HG02623 (cell line): Measurements from ENCODE around the gene DHX30.

Source experiments
- ATAC-seq: cut with Tn5 transposase; IDR thresholded peaks from one replicate; pipeline ENCODE4 v1.9.1; 2021; ENCODE audit warnings: moderate library complexity; ENCODE audit not compliant: unreplicated experiment

Gene DHX30

DNA sequence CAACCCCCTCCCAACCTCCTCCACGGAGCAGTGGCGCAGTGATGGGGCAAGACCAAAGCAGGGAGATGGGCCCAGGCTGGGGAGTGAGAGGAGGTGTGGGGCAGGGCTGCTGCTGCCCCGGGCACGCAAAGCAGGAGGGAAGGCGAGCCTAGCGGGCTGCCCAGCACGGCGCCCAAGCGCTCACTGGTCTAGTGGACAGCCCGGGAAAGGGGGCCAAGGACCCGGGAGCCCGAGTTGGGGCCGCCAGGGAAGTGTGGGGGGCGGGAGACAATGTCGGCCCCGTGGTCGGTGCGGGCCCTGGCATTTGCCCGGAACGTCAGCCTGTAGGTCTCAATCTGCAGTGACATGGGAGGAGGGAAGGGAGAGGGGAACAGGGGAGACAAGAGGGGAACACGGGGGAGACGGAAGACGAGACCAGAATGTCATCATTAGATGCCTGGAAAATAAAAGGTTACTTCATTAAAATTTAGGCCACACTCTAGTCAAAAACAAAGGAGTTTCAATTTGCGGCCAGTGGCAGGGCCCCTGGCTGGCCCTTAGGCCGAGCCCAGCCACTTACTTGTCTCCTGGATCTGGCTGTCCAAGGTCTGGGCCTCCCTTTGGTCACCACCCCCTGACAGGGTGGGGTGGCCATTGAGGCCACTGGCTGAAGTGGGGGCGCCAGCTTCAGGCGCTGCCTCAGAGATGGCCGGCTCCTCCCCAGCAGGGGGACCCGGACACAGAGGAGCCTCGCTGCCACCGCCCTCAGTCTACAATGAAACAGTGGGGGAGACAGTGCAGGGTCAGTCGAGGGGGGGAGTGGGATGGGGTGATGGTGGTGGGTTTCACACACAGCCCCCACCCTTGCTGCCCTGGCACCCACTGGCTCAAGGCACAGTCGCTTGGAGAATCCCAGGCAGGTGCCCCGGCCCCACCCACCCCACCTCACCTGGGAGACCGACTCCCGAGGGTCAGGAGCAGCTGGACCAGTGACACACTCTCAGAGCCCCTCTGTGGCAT, 50.0 kb downstream of the DHX30 start:
- ATAC-seq: no peak

DNA sequence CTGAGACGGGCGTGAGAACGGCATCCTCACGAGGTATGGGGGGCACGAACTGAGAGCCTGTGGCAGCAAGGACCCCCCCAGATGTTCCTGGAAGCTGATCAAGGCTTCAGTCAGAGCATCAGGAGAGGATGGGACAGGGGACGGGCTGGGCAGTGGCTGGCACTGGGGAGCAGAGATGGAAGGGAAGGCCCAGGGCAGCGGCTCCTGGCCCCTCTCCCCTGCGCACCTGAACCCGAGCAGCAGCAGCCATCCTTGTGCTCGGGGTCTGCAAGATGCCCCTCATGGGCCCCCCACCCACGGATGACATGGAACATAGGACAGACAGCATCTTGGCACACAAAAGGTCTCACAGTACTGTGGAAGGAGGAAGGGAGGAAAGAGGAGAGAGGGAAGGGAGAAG, 51.3 kb downstream of the DHX30 start:
- no peak for ATAC-seq

DNA sequence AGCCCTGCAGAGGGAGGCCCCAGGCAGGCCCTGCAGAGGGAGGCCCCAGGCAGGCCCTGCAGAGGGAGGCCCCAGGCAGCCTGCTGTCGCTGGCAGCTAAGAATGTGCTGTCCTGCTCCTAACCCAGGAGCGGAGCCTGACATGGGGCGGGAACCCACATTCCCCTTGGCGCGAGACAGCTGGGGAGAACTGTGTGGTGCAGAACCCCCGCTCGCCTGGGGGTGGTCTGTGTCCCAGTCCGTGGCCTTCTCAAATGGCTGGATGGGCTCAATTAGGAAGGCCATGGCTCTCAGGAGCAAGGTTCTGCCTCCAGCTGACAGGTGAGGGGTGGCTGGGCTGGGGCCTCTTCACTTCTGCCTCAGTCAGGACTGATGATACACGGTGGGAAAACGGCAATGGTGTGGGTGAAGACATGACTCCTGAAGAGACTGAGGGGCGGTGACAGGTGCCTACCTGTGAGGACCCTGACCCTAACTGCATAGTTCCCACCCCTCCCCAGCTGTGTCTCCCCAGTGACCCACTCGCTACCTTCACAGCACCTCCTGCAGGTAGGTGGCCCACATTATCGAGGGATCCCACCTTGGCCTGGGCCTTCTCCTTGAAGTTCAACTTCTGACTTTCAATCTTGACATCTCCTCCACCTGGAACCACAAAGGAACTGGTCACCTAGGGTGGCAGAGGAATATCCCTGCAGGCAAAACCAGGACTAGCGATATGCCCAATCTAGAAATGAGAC, 52.0 kb downstream of the DHX30 start:
- no peak for ATAC-seq

- no peak for ATAC-seq
Observed at GRCh38 chr3:47855461-47856383, 52.8 kb downstream of the DHX30 start.

DNA sequence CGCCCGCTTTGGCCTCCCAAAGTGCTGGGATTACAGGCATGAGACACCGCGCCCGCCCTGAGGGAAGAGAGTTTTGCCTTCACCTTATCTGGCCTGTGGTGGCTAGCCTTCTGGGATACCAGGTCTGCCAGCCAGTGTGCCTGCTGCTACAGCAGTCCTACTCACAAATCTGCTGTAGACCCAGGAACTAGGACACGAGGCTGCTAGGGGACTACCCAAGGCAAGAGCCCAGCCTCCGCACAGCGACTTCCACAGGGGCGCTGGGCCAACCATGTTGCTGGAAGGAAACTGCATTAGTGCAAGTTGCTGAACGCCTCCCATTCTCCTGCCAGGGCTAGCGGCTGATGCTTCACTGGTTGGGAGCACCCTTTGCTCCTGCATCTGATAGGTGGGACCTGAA, 53.7 kb downstream of the DHX30 start:
- ATAC-seq: no peak

- ATAC-seq: no peak
Observed at GRCh38 chr3:47857151-47857550, 54.2 kb downstream of the DHX30 start.

- ATAC-seq: no peak
Observed at GRCh38 chr3:47859956-47860605, 57.1 kb downstream of the DHX30 start.

DNA sequence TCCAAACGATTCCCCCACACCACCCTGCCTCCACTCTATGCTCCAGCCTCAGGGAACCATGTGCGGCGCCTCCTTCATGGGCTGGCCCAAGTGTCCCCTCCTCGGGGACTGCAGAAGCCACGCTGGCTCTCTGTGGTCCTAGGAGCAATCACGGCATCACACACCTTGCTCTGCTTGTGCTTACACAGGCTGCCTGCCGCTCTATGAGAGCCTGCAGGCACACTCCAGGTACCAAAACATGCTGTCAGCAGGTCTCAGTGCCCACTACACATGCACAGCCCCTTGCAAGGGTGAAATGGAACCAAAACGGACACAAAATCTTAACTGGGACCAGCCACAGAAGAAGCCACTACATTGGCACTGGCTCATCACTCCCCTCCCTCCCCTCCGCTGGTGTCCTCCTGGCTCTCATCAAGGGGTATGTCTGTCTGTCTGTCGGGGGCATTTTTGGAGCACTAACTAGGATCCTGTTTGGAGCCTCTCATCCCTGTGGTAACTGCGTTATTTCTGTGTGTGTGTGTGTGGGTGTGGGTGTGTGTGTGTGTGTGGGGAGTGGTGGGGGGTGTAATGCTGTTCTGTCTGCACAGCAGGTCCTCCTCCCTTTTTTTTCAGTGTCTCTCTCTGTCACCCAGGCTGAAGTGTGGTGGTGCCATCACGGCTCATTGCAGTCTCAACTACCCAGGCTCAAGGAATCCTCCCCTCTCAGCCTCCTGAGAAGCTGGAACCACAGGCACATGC, 60.6 kb downstream of the DHX30 start:
- ATAC-seq: no peak

DNA sequence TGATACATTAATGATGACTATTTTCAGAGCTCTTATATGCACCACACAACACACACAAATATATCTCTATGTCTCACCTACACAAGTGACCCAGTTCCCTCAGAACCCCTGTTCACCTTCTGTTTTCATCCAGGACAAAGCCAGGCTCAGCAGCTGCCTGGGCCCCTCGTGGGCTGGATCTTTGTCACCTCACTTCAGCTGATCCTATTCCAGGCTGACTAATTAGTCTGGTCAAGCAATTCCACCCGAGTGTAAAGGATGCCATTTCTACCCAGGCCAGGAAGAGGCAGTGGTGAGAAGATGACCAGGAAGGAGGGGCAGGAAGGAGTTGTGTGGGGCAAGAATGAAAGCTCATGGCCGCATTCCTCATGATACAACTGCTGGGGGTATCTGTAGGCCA, 62.3 kb downstream of the DHX30 start:
- ATAC-seq: no peak

DNA sequence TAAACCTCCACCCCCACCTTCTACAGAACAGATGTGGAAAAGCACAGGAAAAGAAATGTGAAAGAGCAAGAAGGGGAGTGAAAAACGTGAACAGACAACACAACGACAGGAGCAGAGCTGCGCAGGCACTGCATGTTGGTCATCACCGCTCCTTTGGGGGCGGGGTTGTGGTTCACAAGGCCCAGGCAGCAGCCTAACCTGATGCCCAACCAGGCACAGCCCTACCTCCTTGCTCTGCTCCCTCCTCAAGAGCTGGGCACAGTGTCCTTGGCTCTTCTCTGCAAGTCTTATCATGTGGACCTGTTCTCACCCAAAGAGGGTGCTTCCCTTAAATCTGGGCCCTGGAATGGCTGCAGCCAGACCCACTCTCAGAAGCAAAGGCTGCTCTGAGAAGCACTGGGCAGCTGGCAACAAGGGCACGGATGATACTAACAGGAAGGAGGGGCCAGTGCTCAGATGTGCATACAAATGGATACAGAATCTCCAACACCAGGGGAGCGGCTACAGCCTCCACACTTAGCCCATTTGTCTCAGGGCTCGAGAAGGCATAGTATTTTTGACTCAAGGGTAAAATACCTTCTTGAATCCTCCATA, 64.6 kb downstream of the DHX30 start:
- ATAC-seq: no peak

GRCh38 chr3:47868306-47868705, 65.4 kb downstream of the DHX30 start:
- ATAC-seq: no peak

DNA sequence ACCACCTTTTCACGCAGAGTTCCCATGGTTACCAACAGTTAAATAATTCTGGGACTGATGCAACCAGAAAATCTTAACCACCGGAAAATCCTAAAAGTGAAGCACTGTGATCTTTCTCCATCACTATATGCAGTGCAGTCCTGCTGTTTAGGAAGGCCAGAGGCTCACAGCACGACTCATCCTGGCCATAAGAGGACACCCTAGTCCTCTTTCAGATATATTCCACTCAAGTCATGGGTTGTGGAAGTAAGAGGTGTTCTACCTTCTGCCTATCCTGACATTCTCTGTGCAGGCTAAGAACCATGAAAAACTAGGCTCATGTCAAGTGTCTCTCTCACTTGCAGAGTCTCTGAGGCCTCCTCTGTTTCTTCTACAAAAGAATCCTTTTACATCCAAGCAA, 67.2 kb downstream of the DHX30 start:
- ATAC-seq: no peak

DNA sequence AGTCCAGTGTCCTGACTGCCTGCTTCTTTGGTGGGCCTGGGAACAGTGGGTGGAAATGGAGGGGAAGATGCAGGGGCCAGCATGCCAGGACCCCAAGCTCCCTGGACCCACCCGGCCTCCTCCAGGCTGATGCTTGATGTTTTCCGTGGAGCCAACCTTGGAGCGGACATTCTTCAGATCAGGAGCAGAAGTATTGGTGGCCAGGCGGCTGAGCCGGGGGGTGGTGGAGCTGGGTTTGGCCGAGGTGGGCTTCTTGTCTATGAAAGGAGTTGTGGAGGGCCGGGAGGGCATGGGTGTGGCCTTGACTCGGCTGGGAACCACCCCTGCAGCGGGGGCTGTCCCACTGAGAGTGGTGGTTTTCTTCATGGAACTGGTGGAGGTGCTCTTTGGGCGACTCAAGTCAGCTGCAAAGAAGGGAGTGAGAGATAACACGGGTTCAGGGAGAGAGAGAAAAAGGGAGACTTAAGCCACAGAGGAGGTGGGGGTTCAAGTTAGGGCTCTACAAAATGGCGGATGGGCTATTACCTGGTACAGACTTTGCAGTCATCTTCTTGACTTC, 67.8 kb downstream of the DHX30 start:
- no peak for ATAC-seq

- ATAC-seq: no peak
Observed at GRCh38 chr3:47871389-47871788, 68.5 kb downstream of the DHX30 start.

- no peak for ATAC-seq
Observed at GRCh38 chr3:47872916-47873315, 70.0 kb downstream of the DHX30 start.

GRCh38 chr3:47874438-47874837, 71.5 kb downstream of the DHX30 start:
- ATAC-seq: no peak

DNA sequence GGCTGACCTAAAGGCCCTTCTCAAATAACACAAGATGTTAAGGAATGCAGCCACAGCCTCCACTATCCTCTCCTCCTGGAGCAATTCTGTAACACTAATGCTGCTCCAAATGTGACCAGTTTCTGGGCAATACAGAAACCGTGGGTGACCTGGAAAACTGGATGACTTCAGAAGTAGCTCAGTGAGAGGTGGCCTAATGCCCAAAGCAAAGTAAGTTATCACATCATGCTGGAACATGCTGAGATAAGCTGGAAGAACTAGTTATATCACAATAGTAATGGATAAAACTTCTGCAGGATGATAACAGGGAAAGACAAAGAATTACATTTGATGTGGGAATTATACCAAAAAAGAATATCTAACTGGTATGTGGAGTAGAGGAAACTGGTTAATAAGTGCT, 72.0 kb downstream of the DHX30 start:
- ATAC-seq: no peak

DNA sequence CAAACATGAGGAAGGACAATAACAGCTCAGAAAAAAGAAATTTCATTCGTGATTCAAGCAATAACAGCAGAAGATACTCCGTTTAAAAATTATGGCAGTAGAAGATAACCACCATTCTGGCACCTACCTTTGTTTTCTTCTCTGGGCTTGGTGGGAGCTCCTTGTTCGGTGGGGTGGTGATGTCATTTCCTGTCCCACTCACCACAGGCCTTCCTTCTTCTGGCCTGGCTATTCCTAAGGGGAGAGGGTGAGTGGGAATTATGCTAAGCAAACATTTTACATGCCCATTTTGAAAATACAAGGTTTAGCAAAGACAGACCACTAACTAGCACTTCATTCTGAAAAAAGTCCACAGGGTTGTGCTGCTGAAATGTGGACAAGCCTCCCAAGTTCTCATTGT, 74.4 kb downstream of the DHX30 start:
- ATAC-seq: no peak

DNA sequence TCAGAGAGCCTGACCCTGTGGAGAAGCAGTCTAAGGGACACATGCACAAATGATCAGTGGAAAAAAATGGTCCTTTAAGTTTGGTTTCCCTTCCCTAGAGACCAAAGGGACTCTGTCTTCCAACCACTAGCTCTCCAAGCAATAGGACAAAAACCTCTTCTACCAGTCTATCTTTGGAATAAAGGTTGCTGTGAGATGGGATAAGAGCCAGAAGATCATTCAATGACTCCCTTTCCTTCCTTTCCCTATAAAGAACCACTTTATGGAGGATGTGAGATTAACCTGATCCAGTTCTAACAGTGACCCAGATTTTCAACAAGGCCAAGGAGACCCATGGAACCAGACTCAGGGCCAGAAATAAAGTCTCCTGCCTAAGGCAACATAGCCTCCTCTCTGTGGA, 74.8 kb downstream of the DHX30 start:
- no peak for ATAC-seq
